SW 1271 (cell line): ENCODE results near the gene OR2H2.

Source experiments
- DNase-seq, 2 experiments: peaks; one replicate each; lab custom pipeline; 2025; lab: John Stamatoyannopoulos, UW

OR2H2 gene

DNA sequence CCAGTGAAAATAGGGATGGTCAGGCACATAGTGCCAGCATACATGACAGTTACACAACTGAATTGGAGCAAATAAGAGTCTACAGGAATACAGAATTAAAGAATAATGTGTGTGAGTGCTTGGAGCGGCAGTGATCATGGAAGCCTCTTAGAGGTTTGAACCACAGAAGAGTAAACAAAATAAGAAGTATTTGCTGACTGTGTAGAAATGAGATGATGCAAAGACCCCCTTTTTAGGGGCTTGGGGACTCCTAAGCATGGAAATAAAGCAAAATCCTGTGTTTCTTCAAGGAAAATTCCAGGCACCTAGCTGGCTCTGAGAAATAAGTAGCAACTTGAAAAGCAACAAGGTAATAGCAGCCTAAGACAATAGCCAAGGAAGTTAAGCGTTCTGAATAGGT is 6.8 kb downstream of the OR2H2 start:
- no peak for DNase-seq

GRCh38 chr6:29593199-29593855 is 8.4 kb downstream of the OR2H2 start:
- DNase-seq = no peak

DNA sequence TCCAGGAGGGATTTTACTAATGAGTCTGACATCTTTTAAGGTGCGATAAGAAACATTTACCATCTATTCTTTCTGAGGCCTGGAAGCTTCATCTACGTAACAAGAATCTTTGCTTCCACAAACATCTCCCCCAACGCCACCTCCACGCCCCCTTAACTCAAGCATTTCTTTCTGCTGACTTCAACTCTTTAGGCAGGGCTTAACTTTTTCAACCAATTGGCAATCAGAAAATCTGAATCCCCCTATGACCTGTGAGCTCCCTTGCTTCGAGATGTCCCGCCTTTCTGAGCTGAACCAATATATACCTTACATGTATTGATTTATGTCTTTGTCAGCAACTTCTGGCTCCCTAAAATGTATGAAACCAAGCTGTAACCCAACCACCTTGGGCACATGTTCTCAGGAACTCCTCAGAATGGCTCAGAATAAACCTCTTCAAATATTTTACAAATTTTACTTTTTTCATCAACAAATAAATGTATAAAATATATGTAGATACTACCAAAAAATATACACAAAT is 11.5 kb downstream of the OR2H2 start:
- DNase-seq = no peak

DNA sequence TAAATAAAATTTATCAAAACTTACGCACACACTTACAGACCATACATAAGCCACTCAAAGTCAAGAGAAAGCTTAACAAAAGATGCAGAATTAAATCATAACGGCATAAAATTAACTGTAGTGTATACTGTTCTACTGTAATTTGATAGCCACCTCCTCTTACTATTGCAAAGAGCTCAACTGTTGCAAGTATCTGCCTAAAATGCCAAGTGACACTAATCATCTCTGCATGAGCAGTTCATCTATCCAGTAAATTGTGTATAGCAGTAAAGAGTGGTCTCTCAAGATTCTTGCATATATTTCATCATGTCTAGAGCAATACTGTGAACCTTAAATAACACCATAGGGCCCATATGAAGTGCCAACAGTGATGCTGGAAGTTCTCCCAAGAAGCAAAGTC is 12.3 kb downstream of the OR2H2 start:
- no peak for DNase-seq

DNA sequence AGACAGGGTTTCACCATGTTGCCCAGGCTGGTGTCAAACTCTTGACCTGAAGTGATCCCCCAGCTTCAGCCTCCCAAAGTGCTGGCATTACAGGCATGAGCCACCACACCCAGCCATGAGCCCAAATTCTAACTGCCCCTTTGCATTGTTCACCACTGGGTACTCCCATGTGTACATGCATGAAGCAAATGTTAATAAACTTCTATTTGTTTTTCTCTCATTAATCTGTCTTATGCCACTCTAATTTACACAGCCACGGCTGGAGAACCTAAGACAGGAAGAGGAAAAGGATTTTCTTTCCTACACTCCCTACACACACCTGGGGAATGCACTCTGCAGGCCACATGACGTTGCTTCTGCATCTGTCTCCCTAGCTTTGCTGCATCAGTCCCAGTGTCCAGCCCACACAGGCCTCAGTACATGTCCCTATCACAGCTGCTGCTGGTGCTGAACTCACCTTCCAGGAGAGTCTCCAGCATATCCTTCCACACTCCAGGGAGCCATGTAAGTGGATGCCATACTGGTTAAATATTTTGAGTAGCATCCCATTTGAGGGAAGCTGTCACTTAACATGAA is 13.3 kb downstream of the OR2H2 start:
- DNase-seq = no peak

DNA sequence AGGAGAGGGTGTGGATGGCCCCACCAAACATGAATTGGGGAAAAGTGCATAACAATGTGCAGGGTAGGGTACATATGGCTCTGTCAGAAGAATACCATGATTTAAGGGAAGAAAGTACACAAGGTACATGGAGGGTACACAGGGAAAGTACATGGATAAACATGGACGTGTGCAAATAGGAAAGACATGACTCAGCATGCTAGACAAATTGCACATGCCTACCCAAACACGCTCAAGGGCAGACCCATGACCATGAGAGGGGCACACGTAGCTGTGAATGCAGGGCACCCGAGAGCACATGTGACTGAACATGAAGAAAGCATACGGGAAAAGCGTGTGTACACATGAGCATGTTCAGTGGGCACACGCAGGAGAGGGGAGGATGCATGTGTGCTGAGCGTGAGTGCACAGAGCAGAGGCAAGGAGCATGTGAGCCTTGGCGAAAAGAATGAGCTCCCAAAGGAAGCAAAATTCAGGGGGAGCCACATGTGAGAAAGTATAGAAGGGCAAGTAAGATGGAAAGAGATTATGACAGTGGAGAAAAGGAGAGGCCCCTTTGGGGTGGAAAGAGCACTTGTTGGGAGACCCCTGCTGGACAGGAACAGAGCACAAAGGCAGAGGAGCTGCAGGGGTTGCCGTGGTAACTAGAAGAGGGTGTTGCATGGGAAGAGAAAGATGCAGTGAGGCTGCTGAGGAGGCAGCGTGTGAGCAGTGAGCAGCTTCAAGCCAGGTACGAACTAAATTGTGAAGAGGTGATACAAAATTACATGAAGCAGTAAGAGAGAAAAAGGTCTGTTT is 17.8 kb downstream of the OR2H2 start:
- DNase-seq = peak in 1 of 2 experiments; percentile 27

DNA sequence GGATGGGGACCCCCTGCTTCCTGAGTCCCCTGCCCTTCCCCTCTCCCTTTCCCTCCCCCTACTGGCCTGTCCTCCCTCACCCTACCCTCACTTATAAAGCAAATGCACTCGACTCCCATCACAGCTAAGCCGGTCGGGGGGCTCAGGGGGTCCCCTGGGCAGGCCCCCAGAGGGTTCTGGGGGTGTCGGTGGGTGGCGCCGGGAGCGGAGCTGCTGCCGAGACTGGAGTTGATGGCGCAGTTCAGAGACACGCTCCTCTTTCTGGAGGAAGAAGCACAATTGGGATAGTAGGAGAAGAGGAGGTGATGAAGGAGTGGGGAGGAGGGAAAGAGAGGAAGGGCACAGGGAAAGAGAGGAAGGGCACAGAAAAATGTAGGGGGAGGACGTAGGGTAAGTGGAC is 18.5 kb downstream of the OR2H2 start:
- no peak for DNase-seq

GRCh38 chr6:29603930-29604329 is 19.0 kb downstream of the OR2H2 start:
- DNase-seq = no peak

GRCh38 chr6:29608131-29608530 is 23.2 kb downstream of the OR2H2 start:
- no peak for DNase-seq

- no peak for DNase-seq
These were observed 25.6 kb downstream of the OR2H2 start for GRCh38 chr6:29610540-29610939.

- no peak for DNase-seq
These were observed 26.5 kb downstream of the OR2H2 start for GRCh38 chr6:29611426-29611825.

DNA sequence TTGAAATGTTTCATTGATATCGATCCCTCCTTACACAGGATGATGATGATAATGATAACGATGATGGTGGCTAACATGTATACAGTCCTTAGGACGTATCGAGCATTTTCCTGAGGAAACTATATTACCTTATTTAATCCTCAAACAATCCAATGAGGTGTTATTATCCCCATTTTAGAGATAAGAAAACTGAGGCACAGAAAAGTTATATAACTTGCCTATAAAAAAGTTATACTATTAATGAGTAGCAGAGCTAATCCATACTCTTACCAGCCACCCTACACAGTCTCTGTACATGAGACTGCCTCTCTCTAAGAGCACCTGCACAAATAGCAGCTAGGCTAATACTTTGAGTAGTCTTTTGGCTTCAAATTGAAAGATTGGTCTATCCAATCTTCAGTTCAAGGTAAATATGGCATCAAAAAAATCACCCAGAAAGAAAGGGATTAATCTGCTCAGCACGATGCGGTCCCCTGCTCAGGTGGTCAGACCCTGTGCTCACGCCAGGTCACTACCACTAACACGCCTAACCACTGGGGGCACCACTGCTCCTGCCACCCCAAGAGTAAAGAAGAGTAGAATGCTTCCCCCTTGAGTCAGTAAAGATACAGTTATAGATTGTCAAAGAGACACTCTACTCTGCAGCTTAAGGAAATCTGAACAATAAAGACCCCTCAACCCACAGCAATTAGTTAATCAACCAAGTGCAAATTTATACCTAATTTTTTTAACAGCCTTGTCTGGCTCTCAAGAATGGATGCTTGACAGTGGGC is 33.0 kb downstream of the OR2H2 start:
- DNase-seq = no peak

- DNase-seq = no peak
These were observed 34.7 kb downstream of the OR2H2 start for GRCh38 chr6:29619578-29620160.

- no peak for DNase-seq
These were observed 35.7 kb downstream of the OR2H2 start for GRCh38 chr6:29620630-29621029.

DNA sequence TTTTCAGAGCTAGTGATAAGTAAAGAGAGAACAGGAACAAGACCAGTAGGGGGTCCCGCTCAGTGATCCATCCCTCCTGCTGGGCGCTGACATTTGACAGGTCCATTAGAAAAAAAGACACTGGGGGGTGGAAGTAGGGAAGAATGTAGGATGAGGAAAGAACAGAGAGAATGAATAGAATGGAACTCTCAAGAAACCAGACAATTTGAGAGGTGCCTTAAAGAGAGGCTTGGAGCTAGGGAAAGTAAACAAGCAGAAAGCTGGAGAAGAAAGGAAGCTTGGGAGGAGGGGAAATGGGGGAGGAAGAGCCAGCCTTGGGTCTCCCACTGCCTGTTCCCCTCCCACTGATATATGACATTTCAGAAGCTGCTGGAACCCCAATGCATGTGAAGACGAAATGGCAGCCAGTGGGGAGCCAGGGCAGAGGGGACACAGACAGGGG is 39.6 kb downstream of the OR2H2 start:
- no peak for DNase-seq

DNA sequence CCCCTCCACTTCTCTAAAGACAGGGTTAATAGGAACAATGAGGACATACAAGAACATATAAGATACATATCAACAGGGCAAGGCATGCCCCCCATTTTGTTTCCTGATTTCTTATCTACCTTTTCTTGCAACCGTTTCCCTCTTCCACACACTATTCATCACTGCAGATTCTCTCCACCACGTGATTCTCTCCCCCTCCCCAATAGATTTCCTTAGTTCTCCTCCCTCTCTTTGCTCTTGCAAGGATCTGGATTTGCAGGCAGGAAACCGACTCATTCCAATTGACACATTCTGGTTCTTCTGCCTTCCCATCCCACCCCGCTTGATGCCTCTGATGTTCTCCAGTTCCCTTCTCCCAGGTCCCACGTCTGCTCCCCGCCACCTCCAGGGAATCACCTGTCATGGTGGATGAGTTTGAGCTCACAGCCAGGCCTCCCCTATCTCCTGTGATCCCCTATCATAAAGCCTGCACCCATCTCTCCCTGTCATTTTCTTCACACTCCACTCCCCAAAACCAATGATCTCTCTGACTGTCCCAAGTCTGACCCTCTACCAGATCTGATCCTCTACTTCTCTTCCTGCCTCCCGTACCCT is 40.5 kb downstream of the OR2H2 start:
- DNase-seq = no peak

DNA sequence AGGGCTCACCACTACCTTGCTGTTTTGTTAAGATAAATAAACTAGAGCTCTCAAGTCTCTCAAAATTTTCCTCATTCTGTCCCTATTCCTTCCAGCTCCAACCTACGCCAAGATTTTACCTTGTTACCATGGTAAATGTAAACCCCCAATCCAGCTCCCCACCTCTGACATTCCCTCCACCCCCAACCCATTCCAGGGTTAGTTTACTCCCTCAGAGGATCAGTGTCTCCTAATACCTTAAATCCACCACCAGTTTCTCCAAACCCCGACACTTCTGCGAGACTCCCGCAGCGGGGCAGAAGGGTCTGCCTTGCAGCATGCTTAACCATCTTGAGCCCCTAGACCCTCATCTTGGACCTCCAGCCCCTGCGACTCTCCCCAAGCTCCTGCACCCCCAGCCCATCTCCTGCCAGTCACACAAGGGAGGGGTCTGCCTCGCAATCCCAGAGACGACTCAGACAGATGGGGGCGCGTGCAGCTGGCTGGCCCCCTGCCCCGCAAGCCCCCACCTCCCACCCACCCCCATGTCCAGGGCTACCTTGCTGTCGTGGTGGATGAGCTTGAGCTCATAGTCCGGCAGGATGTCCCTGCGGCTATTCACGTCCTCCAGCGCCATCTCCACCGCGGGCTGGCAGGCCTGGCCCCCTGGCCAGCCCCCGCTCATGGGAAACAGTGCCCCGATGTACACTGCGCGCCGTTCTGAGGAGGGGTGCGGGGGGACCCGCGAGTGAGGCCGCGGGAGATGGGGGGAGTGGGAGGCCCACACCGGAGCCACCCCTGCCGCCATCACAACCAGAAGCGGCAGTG is 42.2 kb downstream of the OR2H2 start:
- no peak for DNase-seq

DNA sequence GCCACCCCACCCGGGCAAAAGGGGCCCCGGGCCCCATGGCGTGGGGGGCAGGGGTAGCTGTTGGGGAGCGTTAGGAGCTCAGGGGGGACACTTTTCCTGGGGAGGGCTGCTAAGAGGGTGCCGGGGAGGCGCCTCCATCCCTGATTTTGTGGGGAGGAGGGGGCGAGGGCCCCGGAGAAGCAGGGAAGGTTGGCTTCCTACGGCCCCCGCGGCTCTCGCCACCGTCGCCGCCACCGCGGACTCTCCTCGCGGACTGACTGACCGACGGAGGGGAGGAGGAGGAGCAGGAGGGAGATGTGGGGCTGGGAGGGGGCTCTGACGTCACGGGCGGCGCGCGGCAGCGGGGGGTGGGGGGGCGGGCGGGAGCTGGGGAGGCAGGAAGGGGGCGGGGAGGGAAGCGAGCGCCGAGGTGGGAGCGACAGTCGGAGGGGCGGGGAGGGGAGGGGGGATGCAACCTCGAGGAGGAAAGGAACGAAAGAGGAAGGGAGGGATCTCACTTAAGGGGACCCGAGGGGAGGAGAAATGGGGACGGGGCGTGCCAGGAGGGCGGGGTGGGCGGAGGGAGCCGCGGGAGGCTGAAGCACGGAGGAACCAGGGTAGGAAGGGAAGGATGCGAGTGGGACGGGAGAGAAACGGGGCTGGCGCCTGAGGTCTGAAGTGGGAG is 43.0 kb downstream of the OR2H2 start:
- DNase-seq = peak; percentile 71 to 91

- DNase-seq = peak; percentile 68 to 84
These were observed 43.7 kb downstream of the OR2H2 start for GRCh38 chr6:29628419-29629281.
